GM10248 (cell line): ENCODE measurements around the gene MYL10.

Experiments
- CTCF ChIA-PET: fragments of 300-600 bp; sonication (Branson Sonifier 250); formaldehyde crosslinking; extraction: SDS; loops from one replicate; lab custom pipeline; 2021; ENCODE audit warnings: antibody characterized with exemption; lab: Yijun Ruan, JAX
- POLR2A ChIA-PET: fragments of 350-650 bp; sonication (Branson Sonifier 250); formaldehyde crosslinking; extraction: SDS; loops from one replicate; lab custom pipeline; 2020; ENCODE audit warnings: antibody characterized with exemption; lab: Yijun Ruan, JAX
- DNase-seq: peaks from one replicate; pipeline ENCODE4 v3.0.0; 2012; ENCODE audit errors: extremely low spot score
- CTCF ChIP-seq: IDR thresholded peaks from 2 replicates; pipeline ENCODE4 v1.5.1; 2012; ENCODE audit warnings: mild to moderate bottlenecking, low read depth; ENCODE audit errors: extremely low read depth, missing control alignments, control extremely low read depth

MYL10 gene

GRCh38 chr7:101629171-101629570 is at the start of gene MYL10:
TSS of gene MYL10 (minus strand) at chr7:101629296. CDS start at chr7:101629118, 178 bp downstream.
- ChIA-PET CTCF (no interaction called here), POLR2A (no interaction called here)
- DNase-seq = no peak
- no peak for TF ChIP-seq CTCF

- CTCF ChIA-PET = interaction anchor here (1.5 to 2.2 kb wide), 2 partner anchors 11 to 558 kb away, joined by 3 to 5 read pairs; no protein-coding TSS in a partner anchor
- TF ChIP-seq CTCF = no peak
- DNase-seq = no peak
- POLR2A ChIA-PET = no interaction called here
These were observed 49.6 kb upstream of the MYL10 start for GRCh38 chr7:101678658-101679057.

- CTCF ChIA-PET = interaction anchor here (1.5 to 2.2 kb wide), 2 partner anchors 11 to 559 kb away, joined by 3 to 5 read pairs; no protein-coding TSS in a partner anchor
- no peak for TF ChIP-seq CTCF
- DNase-seq = no peak
- POLR2A ChIA-PET = no interaction called here
These were observed 48.8 kb upstream of the MYL10 start for GRCh38 chr7:101677797-101678479.

- ChIA-PET CTCF (interaction anchor here (1.5 to 2.2 kb wide), 2 partner anchors 12 to 559 kb away, joined by 3 to 5 read pairs; no protein-coding TSS in a partner anchor), POLR2A (no interaction called here)
- no peak for DNase-seq
These were observed 48.3 kb upstream of the MYL10 start for GRCh38 chr7:101677391-101677790.

GRCh38 chr7:101676956-101677355 is 47.9 kb upstream of the MYL10 start:
- DNase-seq = no peak

More at GRCh38 chr7:101677391-101677790, 48.3 kb upstream of the MYL10 start:
- no peak for TF ChIP-seq CTCF

GRCh38 chr7:101676062-101676598 is 47.0 kb upstream of the MYL10 start:
- ChIA-PET POLR2A (no interaction called here), CTCF (no interaction called here)
- DNase-seq = no peak
- no peak for TF ChIP-seq CTCF

More at GRCh38 chr7:101676956-101677355, 47.9 kb upstream of the MYL10 start:
- ChIA-PET POLR2A (no interaction called here), CTCF (interaction anchor here (1.5 to 2.2 kb wide), 2 partner anchors 12 to 560 kb away, joined by 3 to 5 read pairs; no protein-coding TSS in a partner anchor)
- no peak for TF ChIP-seq CTCF
